Measurements from ENCODE around the gene FMN1. TPM values are rescaled to one million over a fixed set of nuclear protein-coding genes. Genes with fewer than 3 reads are reported as not detected.

The FMN1 gene
- total RNA-seq, 4 donors from 2014 or later: 2.6 to 6.6 (median 4.2) TPM

- ATAC-seq (no peak), DNase-seq (no peak)
- no peak overlapping the region for H3K27ac ChIP-seq
- H3K4me1 ChIP-seq: no peaks in the 10 kb centered on the region
- H3K4me3 ChIP-seq: no peak overlapping the region
- H3K36me3 ChIP-seq: no peaks in the 10 kb centered on the region
- intact Hi-C loops (cut with DNase I; ENCODE audit: low total_unique reads) (no loop called here), in situ Hi-C loops (cut with MboI; ENCODE audit: low sequenced_read_pairs in 4 of 4) (no loop called here)
- no peaks in the 10 kb centered on the region for H3K9me3 ChIP-seq
- H3K27me3 ChIP-seq: no peaks in the 10 kb centered on the region
- TF ChIP-seq POLR2A (IDR thresholded peaks at IDR 0.05) (no peak), CTCF (IDR thresholded peaks at IDR 0.05 in 4 of 5, conservative IDR thresholded peaks at IDR 0.05 in 1 of 5) (no peak)
Observed at GRCh38 chr15:33011976-33012375, 182.5 kb downstream of the FMN1 start.

- Histone ChIP-seq H3K4me1 (no peaks in the 10 kb centered on the region), H3K27ac (no peak overlapping the region), H3K27me3 (no peaks in the 10 kb centered on the region), H3K36me3 (no peaks in the 10 kb centered on the region), H3K9me3 (no peaks in the 10 kb centered on the region), H3K4me3 (no peak overlapping the region)
- no peak for ATAC-seq
- in situ Hi-C loops (cut with MboI; ENCODE audit: low sequenced_read_pairs in 4 of 4) (no loop called here), intact Hi-C loops (cut with DNase I; ENCODE audit: low total_unique reads) (no loop called here)
- TF ChIP-seq POLR2A (IDR thresholded peaks at IDR 0.05) (no peak), CTCF (IDR thresholded peaks at IDR 0.05 in 4 of 5, conservative IDR thresholded peaks at IDR 0.05 in 1 of 5) (no peak)
- DNase-seq: no peak
Observed at GRCh38 chr15:33009603-33010002, 184.9 kb downstream of the FMN1 start.

DNA sequence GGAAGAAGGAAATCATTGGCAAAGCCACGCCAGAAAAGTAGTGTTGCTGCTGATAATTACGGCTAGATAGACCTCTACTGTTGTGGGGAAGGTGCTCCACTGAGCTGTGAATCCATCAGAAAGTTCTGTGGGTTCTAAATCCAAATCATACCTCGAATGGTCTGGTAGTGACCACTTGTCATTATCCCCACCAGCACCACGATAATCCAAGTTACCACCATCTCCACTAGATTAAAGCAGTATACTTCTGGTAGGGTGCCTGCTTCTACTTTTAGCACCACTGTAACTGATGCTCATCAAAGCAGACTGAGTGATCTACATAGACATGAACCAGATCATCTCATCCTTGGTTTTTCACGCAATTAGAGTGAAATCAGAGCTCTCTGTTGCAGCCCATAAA, 185.5 kb downstream of the FMN1 start:
- intact Hi-C loops (cut with DNase I; ENCODE audit: low total_unique reads): no loop called here
- H3K4me1 ChIP-seq: no peaks in the 10 kb centered on the region

DNA sequence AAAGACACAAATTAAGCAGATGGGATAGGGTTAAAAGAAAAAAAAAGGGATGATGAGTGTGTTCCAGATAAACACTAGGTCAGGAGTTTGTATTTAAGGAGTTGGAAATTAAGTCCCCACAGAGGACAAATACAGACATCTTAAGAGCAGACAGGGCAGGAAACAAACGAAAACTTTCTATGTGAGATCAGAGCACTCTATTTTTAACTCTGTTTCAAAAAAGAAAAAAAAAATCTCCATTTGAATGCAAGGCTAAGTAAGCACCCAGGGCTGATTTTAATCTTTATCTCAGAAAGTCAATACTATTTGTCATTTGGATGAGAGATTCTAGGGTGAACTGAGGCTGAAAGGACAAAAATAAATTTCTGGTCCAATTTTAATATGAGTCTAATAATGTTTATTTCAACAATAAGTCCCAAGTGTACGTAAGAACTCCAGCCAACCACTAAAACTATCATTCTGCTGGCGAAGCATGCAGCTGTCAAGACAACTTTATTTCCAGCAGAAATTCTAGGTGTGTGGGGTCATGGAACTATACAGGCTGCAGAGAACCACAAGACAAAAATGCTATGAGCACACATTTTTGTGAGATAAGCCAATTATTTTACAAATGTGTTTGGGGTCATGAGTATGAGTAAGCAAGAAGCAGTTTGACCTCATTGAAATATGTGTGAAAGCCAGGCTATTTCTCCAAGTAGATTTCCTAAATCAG, 186.1 kb downstream of the FMN1 start:
- intact Hi-C loops (cut with DNase I; ENCODE audit: low total_unique reads): no loop called here
- H3K27me3 ChIP-seq: no peaks in the 10 kb centered on the region
- no peaks in the 10 kb centered on the region for H3K36me3 ChIP-seq
- H3K4me1 ChIP-seq: no peaks in the 10 kb centered on the region
- no peak overlapping the region for H3K27ac ChIP-seq
- DNase-seq: no peak
- in situ Hi-C loops (cut with MboI; ENCODE audit: low sequenced_read_pairs in 4 of 4): no loop called here
- no peak overlapping the region for H3K4me3 ChIP-seq
- TF ChIP-seq CTCF (IDR thresholded peaks at IDR 0.05 in 4 of 5, conservative IDR thresholded peaks at IDR 0.05 in 1 of 5) (no peak), POLR2A (IDR thresholded peaks at IDR 0.05) (no peak)
- H3K9me3 ChIP-seq: no peaks in the 10 kb centered on the region
- peak; percentile 36 to 47 for ATAC-seq

More for the DNA sequence above, 185.5 kb downstream of the FMN1 start:
- TF ChIP-seq POLR2A (IDR thresholded peaks at IDR 0.05) (no peak), CTCF (IDR thresholded peaks at IDR 0.05 in 4 of 5, conservative IDR thresholded peaks at IDR 0.05 in 1 of 5) (no peak)
- H3K36me3 ChIP-seq: no peaks in the 10 kb centered on the region
- ATAC-seq (no peak), DNase-seq (no peak)
- H3K4me3 ChIP-seq: no peak overlapping the region
- in situ Hi-C loops (cut with MboI; ENCODE audit: low sequenced_read_pairs in 4 of 4): no loop called here
- no peaks in the 10 kb centered on the region for H3K27me3 ChIP-seq
- H3K27ac ChIP-seq: no peak overlapping the region
- H3K9me3 ChIP-seq: no peaks in the 10 kb centered on the region

Data from gastrocnemius medialis (tissue), 4 donors.